ENCODE data around the gene OR10A5.
"Not testable (repeated sequence)": the region's sequence is repeated elsewhere in the genome, so short reads cannot be mapped to it uniquely, and the experiment has no call there.

The OR10A5 gene

GRCh38 chr11:6845383-6845782 is at the start of gene OR10A5:
OR10A5 (plus strand) TSS chr11:6845683; CDS start chr11:6845683, 0 bp downstream.
- intact Hi-C loops (cut with DNase I) = no loop called here
- DNase-seq = no peak

GRCh38 chr11:6799402-6799801 is 46.1 kb upstream of the OR10A5 start, which contains the start of gene OR6A2:
OR6A2 (minus strand) TSS chr11:6799689; CDS start chr11:6795708, 3,981 bp downstream.
- intact Hi-C loops (cut with DNase I) = no loop called here
- no peak for DNase-seq

- intact Hi-C loops (cut with DNase I) = not testable (repeated sequence)
Observed at GRCh38 chr11:6801075-6801474, 44.4 kb upstream of the OR10A5 start.

GRCh38 chr11:6812390-6813005 is 33.0 kb upstream of the OR10A5 start:
- no peak for DNase-seq
- intact Hi-C loops (cut with DNase I) = no loop called here

More at GRCh38 chr11:6801075-6801474, 44.4 kb upstream of the OR10A5 start:
- DNase-seq = not testable (repeated sequence)

GRCh38 chr11:6813656-6814055 is 31.8 kb upstream of the OR10A5 start:
- intact Hi-C loops (cut with DNase I) = no loop called here
- DNase-seq = no peak

- peak in 1 of 10 donors; percentile 6 for DNase-seq
- intact Hi-C loops (cut with DNase I) = no loop called here
Observed at GRCh38 chr11:6817694-6818093, 27.8 kb upstream of the OR10A5 start.

GRCh38 chr11:6818967-6819366 is 26.5 kb upstream of the OR10A5 start:
- no peak for DNase-seq
- intact Hi-C loops (cut with DNase I) = no loop called here

GRCh38 chr11:6824136-6824823 is 21.2 kb upstream of the OR10A5 start:
- intact Hi-C loops (cut with DNase I) = no loop called here
- DNase-seq = no peak

- DNase-seq = no peak
- intact Hi-C loops (cut with DNase I) = no loop called here
Observed at GRCh38 chr11:6825231-6825744, 20.2 kb upstream of the OR10A5 start.

- intact Hi-C loops (cut with DNase I) = no loop called here
- DNase-seq = no peak
Observed at GRCh38 chr11:6828103-6828502, 17.4 kb upstream of the OR10A5 start.

GRCh38 chr11:6833356-6833755 is 12.1 kb upstream of the OR10A5 start:
- no peak for DNase-seq
- intact Hi-C loops (cut with DNase I) = no loop called here

GRCh38 chr11:6834021-6834420 is 11.5 kb upstream of the OR10A5 start:
- intact Hi-C loops (cut with DNase I) = no loop called here
- no peak for DNase-seq

GRCh38 chr11:6841694-6842093 is 3.8 kb upstream of the OR10A5 start:
- no peak for DNase-seq
- intact Hi-C loops (cut with DNase I) = no loop called here

- DNase-seq = no peak
- intact Hi-C loops (cut with DNase I) = no loop called here
Observed at GRCh38 chr11:6843670-6844069, 1.8 kb upstream of the OR10A5 start.

GRCh38 chr11:6844356-6844755 is 1.1 kb upstream of the OR10A5 start:
- DNase-seq = no peak
- intact Hi-C loops (cut with DNase I) = no loop called here

GRCh38 chr11:6850526-6850925 is 5.0 kb downstream of the OR10A5 start:
- intact Hi-C loops (cut with DNase I) = no loop called here
- no peak for DNase-seq

- DNase-seq; intact Hi-C loops (cut with DNase I): not testable (repeated sequence)
Observed at GRCh38 chr11:6854801-6855200, 9.3 kb downstream of the OR10A5 start.

GRCh38 chr11:6855971-6856541 is 10.6 kb downstream of the OR10A5 start:
- DNase-seq = peak in 1 of 10 donors; percentile 7
- intact Hi-C loops (cut with DNase I) = no loop called here

- DNase-seq = no peak
- intact Hi-C loops (cut with DNase I) = no loop called here
Observed at GRCh38 chr11:6856871-6857270, 11.4 kb downstream of the OR10A5 start.

GRCh38 chr11:6862961-6863360 is 17.5 kb downstream of the OR10A5 start, which contains the start of gene OR10A2:
OR10A2 (plus strand) TSS chr11:6863057; CDS start chr11:6869755, 6,698 bp downstream.
- intact Hi-C loops (cut with DNase I) = no loop called here
- peak in 2 of 10 donors; percentile 10 for DNase-seq

- intact Hi-C loops (cut with DNase I) = no loop called here
- DNase-seq = no peak
Observed at GRCh38 chr11:6864438-6864837, 19.0 kb downstream of the OR10A5 start.
